Ovary (tissue), 9 donors: ENCODE measurements around the gene MPRIP. TPM values are rescaled to one million over a fixed set of nuclear protein-coding genes. Genes with fewer than 3 reads are reported as not detected.

Experiments used
- DNase-seq, 5 donors: peaks; one replicate each; pipeline ENCODE4 v3.0.0-alpha.2; 2019 to 2020
- H3K27ac ChIP-seq, 2 donors: fragments of 200-600 bp; one replicate each; pipeline versions ENCODE4 v1.5.1 to v1.8.0; 2019 to 2022
- H3K27me3 ChIP-seq: fragments of 200-600 bp; one replicate; pipeline ENCODE4 v1.8.0; 2022
- H3K36me3 ChIP-seq: fragments of 200-600 bp; sonication (generic); one replicate; pipeline ENCODE4 v1.5.1; 2019
- H3K4me1 ChIP-seq: one replicate; pipeline ENCODE4 v1.8.1; 2013; ENCODE audit warnings: mild to moderate bottlenecking, moderate library complexity; ENCODE audit not compliant: insufficient read depth
- H3K4me3 ChIP-seq: fragments of 200-600 bp; sonication (generic); one replicate; pipeline ENCODE4 v1.5.1; 2017
- H3K9me3 ChIP-seq, 2 donors: fragments of 200-600 bp in 1 of 2; sonication (generic) in 1 of 2; one replicate each; pipeline versions ENCODE4 v1.5.1 to v1.8.1; 2013 to 2019; ENCODE audit warnings: mild to moderate bottlenecking in 1 of 2, moderate library complexity in 1 of 2
- EP300 ChIP-seq: sonication (generic); formaldehyde crosslinking; IDR thresholded peaks from one replicate; pipeline ENCODE4 v1.6.1; 2017; ENCODE audit warnings: antibody characterized with exemption
- POLR2A ChIP-seq: fragments of 450-650 bp; IDR thresholded peaks from one replicate; pipeline ENCODE4 v1.6.1; 2017; ENCODE audit warnings: antibody characterized with exemption, mild to moderate bottlenecking, moderate library complexity
- WGBS, 3 donors: extraction: QIAGEN DNeasy Blood & Tissue Kit in 1 of 3; methylation state at CpG; one replicate each; pipeline versions ENCODE4 v1.1.5 to v1.1.7; 2013 to 2017; 5-methylcytosine and 5-hydroxymethylcytosine counted together
- intact Hi-C, 4 donors: fragments of 100-400 bp; cut with DNase I; formaldehyde crosslinking; loops; one replicate each; pipeline versions ENCODE4 v1.11.0 to v1.15.1; 2022 to 2023
- polyA plus RNA-seq, 2 donors: library from polyadenylated mRNA; stranded (reverse); fragments of 200-250 nt in 1 of 2; fragments of 350-450 nt in 1 of 2; fragmentation: Illumina TruSeq in 1 of 2; extraction: RNeasy Lipid Tissue Mini Kit (QIAGEN cat#74804) in 1 of 2; gene quantifications; one replicate each; pipeline ENCODE4 v1.2.3, GENCODE V29; 2013 to 2014
- total RNA-seq, 7 donors: library from RNA; depleted of rRNA in 2 of 7; stranded (reverse); fragments of >200 nt in 2 of 7; fragmentation: NEBNext Ultra II Directional in 3 of 7; extraction: Animal tissue kit (Norgen Biotek cat#: 25700) in 3 of 7; gene quantifications; one replicate each; pipeline versions ENCODE4 v1.1.0 to v1.2.4, GENCODE V29; 2016 to 2023
- TF ChIP-seq, protein P1 (sequence below), 3 donors: fragments of 450-650 bp in 2 of 3; fragments of 200-600 bp in 1 of 3; IDR thresholded peaks; one replicate each; pipeline versions ENCODE4 v1.5.1 to v1.8.0; 2016 to 2022; ENCODE audit warnings: antibody characterized with exemption in 3 of 3, mild to moderate bottlenecking in 1 of 3
- donor health status: DM: no; HTN: no; CAD: no; lungs with moderate emphysema.
- donor health status: DM: no; HTN: no; CAD: no.
- donor health status: Bipolar disorder and iron deficiency.
- donor health status: DM: yes; HTN: yes; CAD: no.
- donor health status: DM: no; HTN: no; CAD: no.
- donor health status: DM: yes; HTN: yes; CAD: no.

Gene MPRIP
- total and polyA plus RNA-seq, 9 donors = 72.3 to 256 (median 202) TPM

DNA sequence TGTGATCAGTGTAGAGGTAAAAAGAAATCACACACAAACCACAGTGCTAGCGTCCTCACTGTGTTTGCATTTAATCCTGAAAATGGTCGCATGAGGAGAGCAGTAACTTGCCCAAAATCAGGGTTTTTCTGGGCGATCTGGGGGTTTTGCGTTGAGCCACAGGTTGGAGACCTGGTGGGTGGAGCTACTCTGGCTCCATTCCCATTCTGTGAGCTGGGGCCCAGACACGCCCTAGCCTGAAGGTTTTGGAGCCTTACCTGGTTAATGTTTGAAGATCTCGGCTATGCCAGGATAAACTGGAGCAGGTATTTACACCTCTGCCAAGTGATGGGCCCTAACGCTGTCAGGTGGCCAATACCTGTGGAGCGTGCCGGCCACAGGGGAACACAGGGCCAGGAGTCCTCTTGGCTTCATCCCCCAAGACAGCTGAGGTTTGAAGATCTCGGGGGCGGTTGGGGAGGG is 48.4 kb downstream of the MPRIP start:
- 91 to 96% (median 92%) methylated on average over 11 of the region's 11 CpGs for WGBS, 3 donors
- Histone ChIP-seq H3K4me3 (no peak overlapping the region), H3K36me3 (no peaks in the 10 kb centered on the region), H3K9me3 (no peaks in the 10 kb centered on the region), H3K27ac (no peak overlapping the region), H3K4me1 (peaks cover 27% of the 10 kb centered on the region), H3K27me3 (no peaks in the 10 kb centered on the region)
- intact Hi-C loops = no loop called here
- DNase-seq = peak in 1 of 5 donors; percentile 25
- TF ChIP-seq, protein P1, sequence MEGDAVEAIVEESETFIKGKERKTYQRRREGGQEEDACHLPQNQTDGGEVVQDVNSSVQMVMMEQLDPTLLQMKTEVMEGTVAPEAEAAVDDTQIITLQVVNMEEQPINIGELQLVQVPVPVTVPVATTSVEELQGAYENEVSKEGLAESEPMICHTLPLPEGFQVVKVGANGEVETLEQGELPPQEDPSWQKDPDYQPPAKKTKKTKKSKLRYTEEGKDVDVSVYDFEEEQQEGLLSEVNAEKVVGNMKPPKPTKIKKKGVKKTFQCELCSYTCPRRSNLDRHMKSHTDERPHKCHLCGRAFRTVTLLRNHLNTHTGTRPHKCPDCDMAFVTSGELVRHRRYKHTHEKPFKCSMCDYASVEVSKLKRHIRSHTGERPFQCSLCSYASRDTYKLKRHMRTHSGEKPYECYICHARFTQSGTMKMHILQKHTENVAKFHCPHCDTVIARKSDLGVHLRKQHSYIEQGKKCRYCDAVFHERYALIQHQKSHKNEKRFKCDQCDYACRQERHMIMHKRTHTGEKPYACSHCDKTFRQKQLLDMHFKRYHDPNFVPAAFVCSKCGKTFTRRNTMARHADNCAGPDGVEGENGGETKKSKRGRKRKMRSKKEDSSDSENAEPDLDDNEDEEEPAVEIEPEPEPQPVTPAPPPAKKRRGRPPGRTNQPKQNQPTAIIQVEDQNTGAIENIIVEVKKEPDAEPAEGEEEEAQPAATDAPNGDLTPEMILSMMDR (IDR thresholded peaks at IDR 0.05) = no peak
- TF ChIP-seq POLR2A (no peak), EP300 (no peak)

DNA sequence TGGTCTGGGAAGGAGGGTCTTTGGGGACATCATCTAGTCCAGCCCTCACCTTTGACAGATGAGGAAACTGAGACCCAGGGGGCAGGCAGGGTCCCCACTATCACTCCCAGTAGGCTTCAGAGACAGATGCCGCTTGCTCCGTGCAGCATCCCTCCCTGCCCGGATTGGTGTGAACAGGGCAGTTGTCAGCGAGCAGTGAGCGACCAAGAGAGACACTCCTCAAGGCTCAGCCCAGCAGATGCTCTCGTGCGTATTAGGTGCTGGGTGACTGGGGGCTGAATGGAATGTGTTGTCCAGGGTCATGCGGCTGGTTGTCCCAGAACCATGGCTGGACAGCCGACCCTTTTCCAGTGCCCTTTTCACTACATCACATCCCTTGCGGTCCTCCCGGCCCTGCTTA is 49.0 kb downstream of the MPRIP start:
- peak in 1 of 5 donors; percentile 21 for DNase-seq
- Histone ChIP-seq H3K27me3 (no peaks in the 10 kb centered on the region), H3K36me3 (no peaks in the 10 kb centered on the region), H3K27ac (no peak overlapping the region), H3K4me3 (no peak overlapping the region), H3K4me1 (peaks cover 31% of the 10 kb centered on the region), H3K9me3 (no peaks in the 10 kb centered on the region)
- TF ChIP-seq EP300 = no peak
- TF ChIP-seq, protein P1 (IDR thresholded peaks at IDR 0.05) = no peak
- TF ChIP-seq POLR2A = no peak
- intact Hi-C loops = no loop called here
- 81 to 89% (median 88%) methylated on average over 11 of the region's 11 CpGs for WGBS, 3 donors

DNA sequence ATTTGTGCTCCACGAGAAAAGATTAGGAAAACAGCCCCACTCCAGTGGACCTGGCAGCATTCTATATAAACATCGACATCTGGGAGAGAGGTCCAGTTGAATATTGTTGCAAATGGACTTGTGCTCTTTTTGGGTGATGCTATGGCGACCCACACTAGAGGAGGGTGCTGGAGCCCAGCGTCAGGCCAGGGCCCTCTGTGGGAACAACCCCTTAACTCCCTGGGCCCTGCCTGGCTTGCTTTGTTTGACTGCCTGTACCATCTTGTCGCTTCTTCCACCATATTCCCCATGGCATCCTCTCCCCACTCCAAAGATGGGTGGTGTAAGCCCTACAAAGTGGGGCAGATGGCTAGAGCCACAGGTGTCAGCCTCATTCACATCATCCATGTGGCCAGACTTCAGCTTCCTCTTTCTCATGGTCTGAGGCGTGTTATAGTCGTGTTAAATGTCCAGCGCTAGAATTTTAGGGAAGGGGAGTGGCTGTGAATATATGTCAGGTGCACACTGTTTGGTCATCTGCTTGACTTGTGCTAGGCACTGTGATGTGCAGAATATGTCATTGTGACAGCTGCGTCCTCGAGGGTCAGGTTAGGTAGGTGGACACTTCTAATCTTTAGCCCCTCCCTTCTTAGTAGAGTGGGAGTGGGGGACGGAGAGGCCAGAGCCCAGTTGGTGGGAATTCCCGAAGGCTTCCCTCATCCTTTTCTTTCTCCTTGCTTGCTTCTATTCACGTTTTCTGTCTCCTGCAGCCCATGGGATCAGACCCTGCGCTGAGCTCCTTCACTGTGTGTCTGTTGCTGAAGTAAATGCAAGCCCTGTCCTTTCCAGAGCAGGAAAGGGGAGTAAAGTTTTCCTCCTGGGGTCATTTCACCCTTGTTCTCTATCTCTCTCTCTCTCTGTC is 49.8 kb downstream of the MPRIP start:
- TF ChIP-seq EP300 (no peak), POLR2A (no peak)
- TF ChIP-seq, protein P1 (IDR thresholded peaks at IDR 0.05) = no peak
- intact Hi-C loops = no loop called here
- no peaks in the 10 kb centered on the region for H3K9me3 ChIP-seq
- peak in 1 of 5 donors; percentile 14 for DNase-seq
- WGBS, 3 donors = 71 to 72% (median 72%) methylated on average over 14 of the region's 14 CpGs
- H3K4me3 ChIP-seq = no peak overlapping the region
- H3K27ac ChIP-seq = no peak overlapping the region
- H3K4me1 ChIP-seq = peaks cover 35% of the 10 kb centered on the region
- H3K27me3 ChIP-seq = no peaks in the 10 kb centered on the region
- H3K36me3 ChIP-seq = no peaks in the 10 kb centered on the region

DNA sequence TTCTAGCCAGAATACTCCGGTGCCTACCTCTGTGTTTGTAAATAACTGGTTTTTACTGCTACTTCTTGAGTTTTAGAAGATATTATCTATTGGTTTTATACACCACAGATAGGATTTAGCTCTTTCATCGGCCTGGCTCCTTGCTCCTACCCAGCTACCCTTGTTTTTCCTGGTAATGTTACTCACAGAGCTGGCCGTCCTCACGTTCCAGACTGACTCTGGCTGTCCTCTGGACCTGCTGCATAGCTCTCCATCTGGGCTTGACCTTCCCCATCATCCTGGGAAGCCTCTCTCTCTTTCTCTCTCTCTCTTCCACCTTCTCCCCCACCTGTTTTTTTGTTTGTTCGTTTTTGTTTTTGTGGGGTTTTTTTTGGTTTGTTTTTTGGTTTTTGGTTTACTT is 51.5 kb downstream of the MPRIP start:
- H3K27ac ChIP-seq = no peak overlapping the region
- no peaks in the 10 kb centered on the region for H3K27me3 ChIP-seq
- intact Hi-C loops = no loop called here
- no peaks in the 10 kb centered on the region for H3K9me3 ChIP-seq
- 24 to 42% (median 25%) methylated on average over 5 of the region's 5 CpGs for WGBS, 3 donors
- peaks cover 32% of the 10 kb centered on the region for H3K4me1 ChIP-seq
- H3K4me3 ChIP-seq = no peak overlapping the region
- TF ChIP-seq POLR2A = no peak
- TF ChIP-seq, protein P1 (IDR thresholded peaks at IDR 0.05) = no peak
- TF ChIP-seq EP300 = no peak
- DNase-seq = peak in 2 of 5 donors; percentile 10 to 19
- no peaks in the 10 kb centered on the region for H3K36me3 ChIP-seq
